ENCODE results near the gene ATF3. TPM values are rescaled to one million over a fixed set of nuclear protein-coding genes. Genes with fewer than 3 reads are reported as not detected.

The ATF3 gene
- total RNA-seq, 1 experiment from 2014 or later: 114 TPM

GRCh38 chr1:212582291-212582690, 26.3 kb upstream of the ATF3 start:
- TF ChIP-seq CTCF (IDR thresholded peaks at IDR 0.05; ENCODE audit: unreplicated experiment): no peak
- CTCF ChIA-PET: interaction anchor here (0.6 to 1.8 kb wide), 7 partner anchors 15 to 200 kb away, joined by 3 to 7 read pairs (median 3); no protein-coding TSS in a partner anchor
- no peak overlapping the region for H3K4me3 Mint-ChIP-seq (ENCODE audit: unreplicated experiment)
- H3K27ac Mint-ChIP-seq (ENCODE audit: low read depth, unreplicated experiment): no peak overlapping the region
- intact Hi-C loops (cut with micrococcal nuclease): no loop called here
- no TSS peak for BruUV-seq (replicated peaks)
- H3K27me3 Mint-ChIP-seq (ENCODE audit: insufficient read depth, unreplicated experiment): peaks cover 14% of the 10 kb centered on the region
- DNase-seq (ENCODE audit: unreplicated experiment): no peak
- H3K4me1 Mint-ChIP-seq (ENCODE audit: insufficient read depth, unreplicated experiment): peaks cover 6% of the 10 kb centered on the region
- no peaks in the 10 kb centered on the region for H3K9me3 Mint-ChIP-seq (ENCODE audit: unreplicated experiment)
- POLR2A ChIA-PET: interaction anchor here (0.7 to 2.7 kb wide), 6 partner anchors 12 to 293 kb away, joined by 3 to 10 read pairs (median 6); partner anchors contain the start of gene ATF3
- H3K36me3 Mint-ChIP-seq (ENCODE audit: insufficient read depth, unreplicated experiment): no peaks in the 10 kb centered on the region

GRCh38 chr1:212582808-212583615, 25.5 kb upstream of the ATF3 start:
- no TSS peak for BruUV-seq (replicated peaks)
- no peak for DNase-seq (ENCODE audit: unreplicated experiment)
- peaks cover 21% of the 10 kb centered on the region for H3K27me3 Mint-ChIP-seq (ENCODE audit: insufficient read depth, unreplicated experiment)
- no peak for TF ChIP-seq CTCF (IDR thresholded peaks at IDR 0.05; ENCODE audit: unreplicated experiment)
- CTCF ChIA-PET: interaction anchor here (0.6 to 2.2 kb wide), 8 partner anchors 14 to 199 kb away, joined by 3 to 8 read pairs (median 3); no protein-coding TSS in a partner anchor
- H3K36me3 Mint-ChIP-seq (ENCODE audit: insufficient read depth, unreplicated experiment): no peaks in the 10 kb centered on the region
- intact Hi-C loops (cut with micrococcal nuclease): no loop called here
- H3K27ac Mint-ChIP-seq (ENCODE audit: low read depth, unreplicated experiment): no peak overlapping the region
- POLR2A ChIA-PET: interaction anchor here (0.7 to 2.7 kb wide), 7 partner anchors 11 to 292 kb away, joined by 3 to 10 read pairs (median 6); partner anchors contain the start of gene ATF3
- peaks cover 6% of the 10 kb centered on the region for H3K4me1 Mint-ChIP-seq (ENCODE audit: insufficient read depth, unreplicated experiment)
- no peak overlapping the region for H3K4me3 Mint-ChIP-seq (ENCODE audit: unreplicated experiment)
- H3K9me3 Mint-ChIP-seq (ENCODE audit: unreplicated experiment): no peaks in the 10 kb centered on the region

- CTCF ChIA-PET: interaction anchor here (0.6 to 2.2 kb wide), 6 partner anchors 14 to 198 kb away, joined by 3 to 8 read pairs (median 3); no protein-coding TSS in a partner anchor
- H3K27me3 Mint-ChIP-seq (ENCODE audit: insufficient read depth, unreplicated experiment): peaks cover 27% of the 10 kb centered on the region
- POLR2A ChIA-PET: interaction anchor here (1.1 to 2.7 kb wide), 3 partner anchors 13 to 55 kb away, joined by 3 to 10 read pairs (median 4); no protein-coding TSS in a partner anchor
- H3K9me3 Mint-ChIP-seq (ENCODE audit: unreplicated experiment): no peaks in the 10 kb centered on the region
- TF ChIP-seq CTCF (IDR thresholded peaks at IDR 0.05; ENCODE audit: unreplicated experiment): no peak
- no peak for DNase-seq (ENCODE audit: unreplicated experiment)
- no peaks in the 10 kb centered on the region for H3K36me3 Mint-ChIP-seq (ENCODE audit: insufficient read depth, unreplicated experiment)
- H3K4me1 Mint-ChIP-seq (ENCODE audit: insufficient read depth, unreplicated experiment): peaks cover 6% of the 10 kb centered on the region
- intact Hi-C loops (cut with micrococcal nuclease): no loop called here
- no peak overlapping the region for H3K27ac Mint-ChIP-seq (ENCODE audit: low read depth, unreplicated experiment)
- H3K4me3 Mint-ChIP-seq (ENCODE audit: unreplicated experiment): no peak overlapping the region
- BruUV-seq (replicated peaks): no TSS peak
Observed at GRCh38 chr1:212583643-212584042, 24.9 kb upstream of the ATF3 start.

Measured in MCF 10A (cell line).